ENCODE results near the gene ADGRB2. TPM values are rescaled to one million over a fixed set of nuclear protein-coding genes. Genes with fewer than 3 reads are reported as not detected.

The ADGRB2 gene
- total RNA-seq, 4 donors from 2014 or later, result 1.6 to 10.5 (median 4.1) TPM

- TF ChIP-seq POLR2A (IDR thresholded peaks at IDR 0.05) (no peak), EP300 (IDR thresholded peaks at IDR 0.05) (no peak), CTCF (IDR thresholded peaks at IDR 0.05) (no peak)
- DNase-seq (ENCODE audit: low spot score in 2 of 2), result no peak
- peaks cover 7 to 99% (median 78%) of the 10 kb centered on the region in 4 donors for H3K4me1 ChIP-seq
- H3K4me3 ChIP-seq, result no peak overlapping the region
- WGBS, 2 donors, result 49 to 56% methylated on average over 8 to 10 of the region's 10 CpGs
- peaks cover 0 to 9% (median 0%) of the 10 kb centered on the region in 3 donors for H3K36me3 ChIP-seq
- H3K27me3 ChIP-seq, result no peaks in the 10 kb centered on the region
- no peaks in the 10 kb centered on the region for H3K9me3 ChIP-seq
- H3K27ac ChIP-seq, result peak overlapping the region; percentile 47 to 89 (median 84)
Measured at GRCh38 chr1:31699341-31699891, 64.7 kb downstream of the ADGRB2 start.

- Histone ChIP-seq H3K4me1 (peaks cover 7 to 92% (median 67%) of the 10 kb centered on the region in 4 donors), H3K4me3 (no peak overlapping the region), H3K36me3 (peaks cover 0 to 9% (median 0%) of the 10 kb centered on the region in 3 donors), H3K27me3 (no peaks in the 10 kb centered on the region), H3K27ac (peak overlapping the region; percentile 57 to 89 (median 73)), H3K9me3 (no peaks in the 10 kb centered on the region)
- no peak for DNase-seq (ENCODE audit: low spot score in 2 of 2)
- 63 to 66% methylated on average over 12 of the region's 12 CpGs for WGBS, 2 donors
- TF ChIP-seq EP300 (IDR thresholded peaks at IDR 0.05), result no peak
- TF ChIP-seq CTCF (IDR thresholded peaks at IDR 0.05), result no peak
- TF ChIP-seq POLR2A (IDR thresholded peaks at IDR 0.05), result no peak
Measured at GRCh38 chr1:31697369-31697984, 66.7 kb downstream of the ADGRB2 start.

- Histone ChIP-seq H3K9me3 (no peaks in the 10 kb centered on the region), H3K36me3 (peaks cover 0 to 13% (median 0%) of the 10 kb centered on the region in 3 donors), H3K4me3 (no peak overlapping the region), H3K4me1 (peaks cover 7 to 80% (median 54%) of the 10 kb centered on the region in 4 donors), H3K27ac (peak overlapping the region; percentile 69 to 90 (median 82)), H3K27me3 (no peaks in the 10 kb centered on the region)
- 52 to 83% methylated on average over 2 to 4 of the region's 4 CpGs for WGBS, 2 donors
- peak in 1 of 2 donors; percentile 34 for DNase-seq (ENCODE audit: low spot score in 2 of 2)
- TF ChIP-seq POLR2A (IDR thresholded peaks at IDR 0.05) (no peak), CTCF (IDR thresholded peaks at IDR 0.05) (no peak), EP300 (IDR thresholded peaks at IDR 0.05) (peak in 1 of 2 donors; percentile 46)
Measured at GRCh38 chr1:31696242-31696641, 67.9 kb downstream of the ADGRB2 start.

GRCh38 chr1:31695327-31695726, 68.8 kb downstream of the ADGRB2 start:
- H3K27ac ChIP-seq, result peak overlapping the region; percentile 69 to 90 (median 82)

More at GRCh38 chr1:31695327-31695726, 68.8 kb downstream of the ADGRB2 start:
- H3K36me3 ChIP-seq, result peaks cover 0 to 22% (median 0%) of the 10 kb centered on the region in 3 donors
- H3K4me1 ChIP-seq, result peaks cover 4 to 71% (median 45%) of the 10 kb centered on the region in 4 donors
- no peak for DNase-seq (ENCODE audit: low spot score in 2 of 2)
- WGBS, 2 donors, result 62 to 71% methylated on average over 2 to 3 of the region's 5 CpGs
- no peaks in the 10 kb centered on the region for H3K9me3 ChIP-seq
- no peak overlapping the region for H3K4me3 ChIP-seq
- no peak for TF ChIP-seq CTCF (IDR thresholded peaks at IDR 0.05)
- no peak for TF ChIP-seq EP300 (IDR thresholded peaks at IDR 0.05)
- no peak for TF ChIP-seq POLR2A (IDR thresholded peaks at IDR 0.05)
- no peaks in the 10 kb centered on the region for H3K27me3 ChIP-seq
